B cell (primary cell): ENCODE data around the gene HOXA11.

ENCODE experiments used
- CTCF ChIP-seq: fragments of 200-600 bp; IDR thresholded peaks from one replicate; pipeline ENCODE4 v1.8.0; 2022; ENCODE audit warnings: antibody characterized with exemption, mild to moderate bottlenecking
- EZH2 ChIP-seq: IDR thresholded peaks from 2 replicates; pipeline ENCODE4 v1.6.1; 2012; ENCODE audit warnings: borderline replicate concordance, low read depth, mild to moderate bottlenecking, moderate library complexity, low read length; ENCODE audit not compliant: insufficient read depth, poor library complexity, severe bottlenecking

- TF ChIP-seq EZH2 (peak; percentile 69), CTCF (no peak)
Observed at GRCh38 chr7:27169658-27170425, 15.2 kb downstream of the HOXA11 start.
